GM21529 (cell line): ENCODE results near the gene LRRC27.

Experiments
- ATAC-seq: cut with Tn5 transposase; IDR thresholded peaks from one replicate; pipeline ENCODE4 v1.9.1; 2021; ENCODE audit not compliant: unreplicated experiment

LRRC27 gene

DNA sequence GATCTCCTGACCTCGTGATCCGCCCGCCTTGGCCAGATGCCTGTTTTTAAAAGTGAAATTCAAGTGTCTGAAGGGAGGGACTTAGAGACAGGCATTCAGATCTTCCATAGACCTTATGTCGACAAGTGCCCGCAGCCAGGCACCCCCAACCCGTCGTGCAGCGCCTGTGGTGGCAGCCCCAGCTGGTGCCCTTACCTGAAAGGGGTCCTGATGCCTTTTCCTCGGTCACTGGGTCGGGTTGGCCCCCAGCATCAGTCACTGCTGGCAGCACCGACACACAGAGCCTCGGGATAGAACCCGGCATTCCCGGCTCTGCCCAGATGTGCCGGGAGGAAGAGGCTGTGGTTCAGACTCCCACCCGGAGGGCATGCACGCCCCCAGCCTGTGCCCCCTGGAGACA, 23.3 kb downstream of the LRRC27 start:
- no peak for ATAC-seq

DNA sequence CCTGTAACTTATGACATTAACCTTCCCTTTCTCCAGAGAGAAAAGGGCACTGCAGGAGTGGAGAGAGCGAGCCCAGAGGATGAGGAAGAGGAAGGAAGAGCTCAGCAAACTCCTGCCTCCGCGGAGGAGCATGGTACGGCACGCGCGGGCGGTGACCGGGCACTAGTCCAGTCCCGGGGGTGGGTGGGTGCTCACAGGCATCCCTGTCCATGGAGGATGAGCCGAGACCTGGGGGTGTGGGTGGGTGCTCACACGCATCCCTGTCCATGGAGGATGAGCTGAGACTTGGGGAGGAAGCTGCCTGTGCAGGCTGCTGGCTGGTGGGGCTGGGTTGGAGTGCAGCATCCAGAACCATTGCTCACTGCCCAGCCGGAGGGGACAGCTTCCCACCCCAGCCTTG, 23.8 kb downstream of the LRRC27 start:
- ATAC-seq = no peak

GRCh38 chr10:132356621-132357195, 24.7 kb downstream of the LRRC27 start:
- ATAC-seq = no peak

DNA sequence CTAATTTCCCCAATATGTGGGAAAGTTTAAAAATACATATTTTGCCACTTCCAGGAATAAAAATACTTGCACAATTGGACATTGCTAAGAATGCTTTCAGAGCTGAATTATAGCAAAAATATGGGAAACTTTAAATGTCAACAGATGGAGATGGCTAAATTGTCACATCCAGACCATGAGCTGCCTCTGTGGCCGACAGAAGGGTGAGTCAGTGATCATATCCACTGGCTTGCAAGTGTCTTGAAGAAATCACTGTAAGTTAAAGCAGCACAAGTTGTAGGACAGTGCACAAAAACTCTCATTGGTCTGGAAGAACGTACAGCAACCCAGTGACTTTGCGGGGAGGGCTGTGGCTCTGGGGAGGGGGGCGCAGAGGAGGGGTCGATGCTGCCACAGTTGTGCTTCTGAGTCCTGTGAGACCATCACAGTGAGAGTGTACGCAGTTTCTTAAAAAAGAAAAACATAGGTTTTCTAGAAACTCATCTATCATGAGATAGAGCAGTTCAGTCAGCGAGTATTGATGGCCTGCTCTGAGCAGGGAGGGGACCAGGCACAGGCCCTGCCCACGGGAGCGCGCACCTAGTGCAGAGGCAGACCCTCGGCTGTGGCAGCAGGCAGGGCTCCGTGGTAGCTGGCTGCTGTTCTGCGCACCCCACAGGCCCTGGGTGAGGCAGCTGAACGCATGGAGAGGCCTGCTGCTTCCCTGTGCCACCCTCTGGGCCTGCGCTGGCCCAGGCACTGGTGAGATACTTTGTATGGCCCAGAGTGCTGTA, 25.5 kb downstream of the LRRC27 start:
- ATAC-seq = no peak

GRCh38 chr10:132359305-132360040, 27.5 kb downstream of the LRRC27 start:
- no peak for ATAC-seq

DNA sequence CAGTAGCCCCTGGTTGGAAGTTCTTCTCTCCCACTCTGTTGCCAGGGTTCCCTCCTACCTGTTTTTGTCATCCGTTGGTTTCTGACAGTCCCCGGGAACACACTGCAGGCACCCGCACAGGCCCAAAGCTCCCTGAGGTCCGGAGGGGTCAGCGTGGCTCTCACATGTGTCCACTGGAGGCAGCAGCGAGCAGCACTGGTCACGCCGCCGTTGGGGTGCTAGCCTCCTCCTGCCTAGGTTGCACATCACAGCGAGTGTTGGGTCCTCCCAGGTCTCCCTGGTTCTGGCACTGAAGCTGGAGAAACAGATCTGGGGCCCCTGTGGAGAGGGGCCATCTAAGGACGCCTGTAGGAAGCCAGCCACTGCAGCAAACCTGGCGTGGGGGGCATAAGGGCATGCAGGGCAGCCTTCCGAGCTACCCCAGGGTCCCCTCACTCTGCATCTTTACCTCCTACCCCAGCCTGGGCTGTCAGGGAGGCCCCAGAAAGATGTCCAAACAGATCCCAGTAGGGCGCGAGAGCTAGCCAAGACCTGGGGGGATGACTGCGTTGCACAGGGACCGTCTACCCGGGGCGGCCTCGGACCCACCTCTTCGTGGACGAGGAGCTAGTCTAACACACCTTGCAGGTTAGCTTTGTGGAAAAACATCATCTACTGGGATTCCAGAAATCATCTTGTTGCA, 28.9 kb downstream of the LRRC27 start:
- no peak for ATAC-seq

DNA sequence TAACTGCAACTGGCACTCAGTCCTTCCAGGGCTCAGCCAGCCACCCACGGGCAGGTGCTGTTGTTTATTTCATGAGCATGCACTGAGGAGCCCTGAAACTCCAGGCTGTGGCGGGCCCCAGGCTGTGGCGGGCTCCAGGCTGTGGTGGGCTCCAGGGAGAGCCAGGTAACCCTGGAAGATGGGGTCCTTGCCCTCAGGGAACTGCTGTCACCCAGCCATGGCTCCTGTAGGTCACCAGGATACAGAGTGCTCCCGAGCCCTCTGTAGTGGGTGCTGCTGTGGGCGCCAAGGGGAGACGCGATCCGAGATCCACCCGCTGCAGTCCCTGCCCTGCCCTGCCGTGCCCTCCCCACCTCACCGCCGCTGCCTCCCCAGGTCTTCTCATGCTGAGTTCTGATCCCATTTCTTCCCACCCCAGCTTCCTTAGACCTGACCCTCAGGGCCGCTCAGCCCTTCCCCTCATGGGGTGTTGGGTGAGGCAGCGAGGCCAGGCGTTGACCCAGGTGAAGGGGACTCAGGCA, 29.6 kb downstream of the LRRC27 start:
- ATAC-seq = no peak

- ATAC-seq = no peak
These were observed 30.2 kb downstream of the LRRC27 start for GRCh38 chr10:132362151-132362611.

GRCh38 chr10:132363376-132363775, 31.4 kb downstream of the LRRC27 start:
- no peak for ATAC-seq

DNA sequence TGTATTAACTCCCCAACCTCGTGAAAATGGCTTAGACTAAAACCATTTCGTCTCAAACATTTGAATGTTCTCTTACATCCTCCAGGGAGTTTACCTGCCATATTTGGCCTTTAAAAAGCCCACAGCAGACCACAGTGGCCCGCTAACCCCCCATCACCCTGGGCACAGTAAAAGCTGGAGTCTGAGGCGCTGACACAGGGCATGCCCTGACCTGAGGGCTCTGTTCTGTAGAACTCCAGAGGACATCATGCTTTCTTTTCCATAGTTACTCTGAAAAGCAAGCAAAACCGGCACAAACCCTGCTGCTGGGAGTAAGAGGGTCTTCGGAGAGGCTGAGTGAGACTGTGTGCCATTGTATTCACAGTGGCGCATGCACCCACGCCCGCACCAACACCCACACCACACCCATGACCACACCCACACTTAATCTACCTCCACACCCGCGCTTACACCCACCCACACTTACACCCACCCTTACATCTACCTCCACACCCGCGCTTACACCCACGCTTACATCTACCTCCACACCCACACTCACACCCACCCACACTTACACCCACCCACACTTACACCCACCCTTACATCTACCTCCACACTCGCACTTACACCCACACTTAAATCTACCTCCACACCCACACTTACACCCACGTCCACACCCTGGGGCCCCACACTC, 32.1 kb downstream of the LRRC27 start:
- no peak for ATAC-seq

GRCh38 chr10:132364594-132364970, 32.6 kb downstream of the LRRC27 start:
- no peak for ATAC-seq

- no peak for ATAC-seq
These were observed 33.1 kb downstream of the LRRC27 start for GRCh38 chr10:132365102-132365501.

DNA sequence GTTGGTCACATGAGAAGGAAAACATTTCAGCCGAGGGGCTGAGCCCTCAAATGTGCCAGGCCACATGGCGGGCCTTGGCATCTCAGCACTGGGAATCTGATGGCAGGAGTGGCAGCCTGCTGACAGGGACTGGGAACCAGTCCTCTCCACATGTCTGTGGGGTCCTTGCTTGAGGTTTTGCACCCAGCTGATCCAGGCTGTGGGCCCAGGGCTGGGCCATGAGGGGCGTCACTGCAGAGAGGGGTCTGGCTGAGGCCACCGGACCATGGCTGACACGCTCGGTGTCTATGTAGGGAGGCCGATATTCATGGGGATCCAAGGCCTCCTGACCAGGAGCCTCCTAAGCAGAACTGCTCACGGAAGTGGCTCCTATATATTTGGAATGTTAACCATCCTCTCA, 34.0 kb downstream of the LRRC27 start:
- ATAC-seq = no peak

DNA sequence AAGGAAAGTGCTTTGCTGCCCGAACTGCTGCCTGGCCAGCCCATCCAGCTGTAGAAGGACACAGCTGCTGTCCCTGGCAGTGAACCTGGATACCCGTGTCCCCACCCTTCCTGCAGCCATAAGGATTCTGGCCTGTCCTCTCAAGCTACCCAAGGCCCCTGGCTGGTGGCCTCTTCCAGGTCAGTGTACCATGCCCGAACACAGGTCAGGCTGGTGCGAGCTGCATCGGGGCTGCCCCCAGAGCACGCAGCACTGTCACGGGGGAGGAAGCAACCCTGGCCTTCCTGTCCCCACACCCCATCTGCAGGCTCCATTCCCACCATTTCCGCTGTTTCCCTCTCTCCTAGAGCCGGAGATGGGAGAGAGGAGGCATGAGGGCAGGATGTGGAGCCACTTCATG, 34.5 kb downstream of the LRRC27 start:
- ATAC-seq = no peak

DNA sequence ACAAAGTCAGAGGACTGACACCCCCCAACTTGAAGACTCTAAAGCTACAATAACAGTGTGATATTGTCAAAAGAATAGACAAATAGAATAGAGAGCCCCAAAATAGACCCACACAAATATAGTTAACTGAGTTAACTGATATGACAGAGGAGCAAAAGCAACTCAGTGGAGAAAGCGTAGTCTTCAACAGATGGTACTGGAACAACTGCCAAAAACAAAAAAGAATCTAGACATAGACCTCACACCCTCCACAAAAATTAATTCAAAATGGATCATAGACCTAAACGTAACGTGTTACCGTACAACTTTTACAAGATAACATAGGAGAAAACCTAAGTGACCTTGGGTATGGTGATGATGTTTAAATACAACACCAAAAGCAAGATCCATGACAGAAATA, 36.4 kb downstream of the LRRC27 start:
- no peak for ATAC-seq

GRCh38 chr10:132368881-132369635, 37.1 kb downstream of the LRRC27 start:
- no peak for ATAC-seq

DNA sequence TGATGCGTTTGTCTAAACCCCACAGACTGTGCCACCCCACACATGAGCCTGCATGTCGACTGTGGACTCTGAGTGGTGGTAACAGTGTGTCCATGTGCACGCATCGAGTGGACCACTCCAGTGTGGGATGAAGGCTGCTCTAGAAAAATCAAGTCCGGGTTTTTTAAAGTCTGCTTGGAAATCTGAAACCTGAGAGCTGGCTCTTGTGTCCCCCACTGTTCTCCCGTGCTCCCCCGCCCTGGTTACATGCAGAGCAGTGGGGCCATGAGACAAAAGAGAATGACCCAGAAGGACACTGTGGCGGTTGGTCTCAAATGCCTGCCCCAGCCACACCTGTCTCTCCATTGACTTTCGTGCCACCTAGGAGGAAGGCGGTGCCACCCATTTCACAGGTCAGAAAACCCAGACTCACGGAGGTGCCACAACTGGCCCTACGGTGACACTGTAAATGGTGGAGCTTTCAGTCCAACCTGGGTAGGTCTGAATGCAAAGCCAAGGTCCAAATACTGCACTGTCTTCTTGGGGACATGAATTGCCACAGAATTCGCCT, 37.7 kb downstream of the LRRC27 start:
- no peak for ATAC-seq

DNA sequence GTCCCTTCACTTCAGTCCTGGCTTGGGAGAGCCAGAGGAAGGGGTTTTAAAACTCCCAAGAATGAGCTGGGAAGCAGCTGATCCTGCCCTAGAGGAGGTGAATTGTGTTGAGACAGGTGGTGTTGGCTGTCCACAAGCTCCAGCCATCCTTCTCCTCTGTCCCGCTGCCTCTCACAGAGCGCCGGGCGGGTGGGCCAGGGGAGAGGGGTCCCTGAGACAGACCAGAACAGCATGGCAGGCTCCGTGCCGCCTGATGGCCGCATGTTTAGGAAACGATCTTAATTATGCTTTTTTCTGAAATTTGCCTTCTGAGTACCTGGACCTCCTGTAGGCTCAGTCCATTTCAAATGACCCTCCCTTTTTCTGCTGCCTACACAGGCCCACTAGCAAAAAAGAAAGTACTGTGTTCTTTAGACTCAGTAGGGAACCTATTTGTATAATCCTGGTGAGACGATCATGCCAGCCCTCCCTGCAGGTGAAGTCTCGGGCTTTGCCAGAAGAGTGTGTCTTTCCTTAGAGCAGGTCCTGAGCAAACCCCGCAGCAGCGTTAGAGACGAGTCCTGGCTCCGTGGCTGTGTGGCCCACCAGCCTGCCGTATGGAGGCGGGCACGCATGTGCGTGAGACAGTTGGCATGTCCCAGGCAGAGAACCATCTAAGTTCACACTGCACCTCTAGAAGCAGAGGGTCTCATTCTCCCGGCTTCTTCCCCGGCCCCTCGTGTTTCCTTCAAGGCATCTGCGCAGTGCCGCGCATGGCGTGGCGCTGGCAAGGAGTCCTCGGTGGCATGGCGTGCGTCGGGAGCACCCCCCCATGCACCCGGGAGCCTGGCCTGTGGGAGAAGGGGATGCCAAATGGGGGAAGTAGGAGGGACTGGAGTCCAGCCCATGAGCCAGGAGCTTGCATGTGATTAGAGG, 38.7 kb downstream of the LRRC27 start:
- no peak for ATAC-seq

GRCh38 chr10:132371641-132372081, 39.7 kb downstream of the LRRC27 start:
- no peak for ATAC-seq
